Fibroblast of pulmonary artery (primary cell): ENCODE data around the gene C5orf22.

Experiments
- DNase-seq: peaks from one replicate; pipeline ENCODE4 v3.0.0-alpha.2; 2010; ENCODE audit warnings: low read depth
- H3K4me3 ChIP-seq: replicated peaks from 2 replicates; pipeline ENCODE4 v1.5.1; 2011; ENCODE audit warnings: low read depth, mild to moderate bottlenecking, control low read depth, low read length, moderate library complexity
- CTCF ChIP-seq: IDR thresholded peaks from 2 replicates; pipeline ENCODE4 v1.5.1; 2011; ENCODE audit warnings: mild to moderate bottlenecking, control low read depth, low read length, inconsistent platforms; ENCODE audit errors: missing control alignments

C5orf22 gene

DNA sequence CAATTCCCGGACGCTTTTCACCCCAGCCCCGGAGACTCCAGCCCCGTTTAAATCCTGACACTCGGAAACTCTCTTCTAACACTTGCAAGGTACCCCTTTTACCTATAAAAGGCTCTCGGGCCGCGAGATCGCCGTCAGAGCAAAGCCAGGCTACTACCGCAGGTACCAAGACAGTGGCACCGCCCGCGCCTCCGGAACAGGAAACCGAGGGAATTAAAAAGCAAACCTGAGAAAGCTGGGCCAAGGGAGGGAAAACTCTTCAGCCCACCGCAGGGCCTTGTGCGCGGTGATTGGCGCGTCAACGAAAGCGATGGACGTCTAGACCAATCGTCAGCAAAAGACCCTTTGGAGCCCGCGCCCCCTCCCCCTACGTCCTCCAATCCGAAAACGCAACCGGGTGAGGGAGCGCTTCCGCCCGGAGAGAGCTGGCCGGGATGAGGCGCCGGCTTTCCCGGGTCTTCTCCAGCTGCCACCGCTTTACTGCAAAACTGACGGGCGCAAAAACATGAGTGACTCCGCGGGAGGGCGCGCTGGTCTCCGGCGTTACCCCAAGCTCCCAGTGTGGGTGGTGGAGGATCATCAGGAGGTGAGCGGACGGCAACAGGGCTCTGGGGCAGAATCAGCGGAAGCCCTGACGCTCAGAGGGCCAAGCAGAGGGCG, at the start of gene C5orf22, which contains the start of gene DROSHA:
Gene C5orf22 (plus strand): TSS at position 414 of the 660 bp plus-strand sequence. CDS start 92 bp downstream, at position 506.
Gene DROSHA (minus strand): TSS at position 206 of the 660 bp plus-strand sequence. CDS start 3,034 bp downstream, outside the sequence.
- peak within 1 kb of the TSS; percentile 85 for H3K4me3 ChIP-seq
- peak; percentile 96 for DNase-seq
- TF ChIP-seq CTCF = no peak

DNA sequence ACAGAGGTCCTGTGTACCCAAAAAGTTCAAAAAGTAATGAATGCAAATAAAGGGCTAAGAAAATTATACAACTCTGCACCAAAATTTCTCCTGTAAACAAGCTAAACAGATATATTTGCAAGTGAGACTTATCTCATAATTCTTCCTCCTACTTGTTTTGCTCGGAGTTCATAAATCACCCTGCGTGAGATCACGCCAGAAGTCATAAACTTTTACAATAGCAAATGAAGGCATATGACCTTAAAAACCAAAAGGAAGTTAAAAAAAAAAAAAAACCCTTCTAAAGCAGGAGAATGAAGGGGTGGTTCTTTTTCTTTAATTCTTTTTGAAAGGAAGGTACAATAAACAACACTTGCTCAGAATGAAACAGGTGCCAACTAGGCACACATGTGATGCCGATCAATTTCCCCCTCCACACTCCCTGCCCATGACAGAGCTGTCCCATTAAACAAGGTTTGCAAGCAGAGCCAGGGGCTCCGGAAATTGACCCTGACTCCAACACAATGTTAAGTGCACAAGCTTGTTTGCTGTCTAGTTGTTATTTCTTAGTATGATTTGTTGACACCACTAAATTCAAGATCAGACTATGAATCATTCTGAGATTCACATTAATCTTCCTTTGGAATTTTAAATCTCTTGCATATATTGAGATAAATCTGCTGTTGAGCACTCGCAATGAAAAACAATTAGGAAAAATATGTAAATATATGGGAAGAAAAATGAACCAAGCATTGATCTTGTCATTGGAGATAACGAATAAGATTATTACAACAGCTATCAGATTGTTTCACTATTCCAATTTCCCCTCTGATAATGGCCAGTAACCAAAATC, 46.5 kb upstream of the C5orf22 start:
- H3K4me3 ChIP-seq = no peak overlapping the region
- TF ChIP-seq CTCF = no peak
- DNase-seq = no peak

GRCh38 chr5:31486441-31486840, 45.7 kb upstream of the C5orf22 start:
- TF ChIP-seq CTCF = no peak
- DNase-seq = no peak
- no peak overlapping the region for H3K4me3 ChIP-seq

DNA sequence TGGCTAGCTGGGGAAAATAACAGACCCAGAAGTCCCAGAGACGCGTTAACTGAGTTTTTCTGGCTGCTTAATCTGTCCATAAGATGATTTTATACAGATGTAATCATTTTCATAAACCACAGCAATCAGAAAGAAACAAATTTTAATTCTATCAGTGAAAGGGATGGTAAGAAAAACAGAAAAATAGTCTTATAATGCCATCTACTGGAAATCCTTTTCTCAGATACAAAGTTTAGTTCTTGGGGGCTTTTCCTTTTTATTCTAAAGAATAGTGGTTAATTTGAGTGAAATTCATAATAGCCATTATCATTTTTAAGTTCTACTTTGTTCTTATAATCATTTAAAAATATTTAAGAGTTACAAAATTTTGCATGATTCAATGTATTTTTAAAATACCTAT, 44.6 kb upstream of the C5orf22 start:
- no peak overlapping the region for H3K4me3 ChIP-seq
- TF ChIP-seq CTCF = no peak
- DNase-seq = no peak

GRCh38 chr5:31492869-31493268, 39.2 kb upstream of the C5orf22 start:
- DNase-seq = peak; percentile 39
- TF ChIP-seq CTCF = no peak
- no peak overlapping the region for H3K4me3 ChIP-seq

DNA sequence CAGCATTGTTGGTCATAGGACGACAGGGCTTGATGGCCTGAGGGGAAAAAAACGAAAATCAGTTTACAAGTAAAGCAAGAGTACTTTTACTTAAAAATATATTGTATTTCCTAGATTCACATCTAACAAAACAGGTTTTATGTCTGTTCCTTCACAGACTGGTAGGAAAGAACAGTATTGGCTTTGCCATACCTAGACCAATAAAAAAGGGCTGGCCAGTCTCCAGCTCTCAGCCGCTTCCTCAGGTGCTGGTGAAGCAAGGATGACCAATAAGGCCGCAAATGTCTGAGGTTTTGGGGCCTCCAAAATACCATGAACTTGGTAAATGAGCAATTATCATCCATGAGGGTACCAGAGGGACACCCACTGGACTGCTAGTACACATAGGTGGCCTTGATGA, 36.8 kb upstream of the C5orf22 start:
- no peak for DNase-seq
- H3K4me3 ChIP-seq = no peak overlapping the region
- TF ChIP-seq CTCF = no peak
